Transverse colon (tissue), 4 donors: ENCODE data around the gene MTX1. TPM values are rescaled to one million over a fixed set of nuclear protein-coding genes. Genes with fewer than 3 reads are reported as not detected.
"Not testable (repeated sequence)": the region's sequence is repeated elsewhere in the genome, so short reads cannot be mapped to it uniquely, and the experiment has no call there.

Source experiments
- DNase-seq: peaks from one replicate; pipeline ENCODE4 v3.0.0-alpha.2; 2019
- H3K27ac ChIP-seq, 4 donors: fragments of 200-600 bp; sonication (generic); 2 replicates each; pipeline ENCODE4 v1.5.1; 2016 to 2018; ENCODE audit warnings: inconsistent platforms in 4 of 4
- H3K27me3 ChIP-seq: fragments of 200-600 bp; sonication (generic); 2 replicates; pipeline ENCODE4 v1.5.1; 2017; ENCODE audit warnings: inconsistent platforms
- H3K36me3 ChIP-seq, 4 donors: fragments of 200-600 bp; sonication (generic); 2 replicates each; pipeline ENCODE4 v1.5.1; 2017 to 2019; ENCODE audit warnings: inconsistent platforms in 4 of 4
- H3K4me1 ChIP-seq, 4 donors: fragments of 200-600 bp; sonication (generic); 2 replicates each; pipeline ENCODE4 v1.5.1; 2017 to 2020; ENCODE audit warnings: inconsistent platforms in 4 of 4
- H3K4me3 ChIP-seq, 4 donors: fragments of 200-600 bp; sonication (generic); 1 replicate in 1 of 4; 2 replicates in 3 of 4; pipeline versions ENCODE4 v1.5.1 to v1.6.1; 2017 to 2019; ENCODE audit warnings: inconsistent platforms in 4 of 4
- H3K9me3 ChIP-seq, 2 donors: fragments of 200-600 bp; sonication (generic); 2 replicates each; pipeline ENCODE4 v1.5.1; 2017 to 2019; ENCODE audit warnings: inconsistent platforms in 2 of 2
- EP300 ChIP-seq: sonication (generic); formaldehyde crosslinking; IDR thresholded peaks from one replicate; pipeline ENCODE4 v1.6.1; 2017; ENCODE audit warnings: antibody characterized with exemption, low read depth
- POLR2A ChIP-seq: fragments of 450-650 bp; IDR thresholded peaks from one replicate; pipeline ENCODE4 v1.6.1; 2016; ENCODE audit warnings: antibody characterized with exemption, mild to moderate bottlenecking, moderate library complexity
- POLR2AphosphoS5 ChIP-seq, 3 donors: sonication (generic); formaldehyde crosslinking; IDR thresholded peaks; one replicate each; pipeline ENCODE4 v1.6.1; 2016; ENCODE audit warnings: antibody characterized with exemption in 3 of 3
- WGBS, 2 donors: methylation state at CpG; one replicate each; pipeline ENCODE4 v1.1.5; 2018; ENCODE audit warnings: low coverage in 1 of 2; 5-methylcytosine and 5-hydroxymethylcytosine counted together
- in situ Hi-C, 4 donors: fragments of 200-750 bp; cut with MboI; loops; one replicate each; pipeline versions ENCODE4 v1.15.0 to v1.15.1; 2017; ENCODE audit warnings: low sequenced_read_pairs in 3 of 4, low pct_ligation_motif_present in 1 of 4, low pct_unique_long_range_greater_than_20kb in 1 of 4
- intact Hi-C: fragments of 100-400 bp; cut with DNase I; formaldehyde crosslinking; loops from one replicate; pipeline ENCODE4 v1.15.1; 2023; ENCODE audit warnings: low total_unique reads
- total RNA-seq, 4 donors: library from RNA; depleted of rRNA; stranded (reverse); fragments of >200 nt; gene quantifications; one replicate each; pipeline ENCODE4 v1.1.0, GENCODE V29; 2016
- TF ChIP-seq, protein P1 (sequence below), 5 experiments: fragments of 200-600 bp in 3 of 5; fragments of 450-650 bp in 2 of 5; sonication (generic) in 3 of 5; IDR thresholded peaks; 1 replicate in 2 of 5; 2 replicates in 3 of 5; pipeline ENCODE4 v1.5.1; 2016 to 2017; ENCODE audit warnings: antibody characterized with exemption in 5 of 5, inconsistent platforms in 3 of 5, mild to moderate bottlenecking in 2 of 5, moderate library complexity in 1 of 5

MTX1 gene
- total RNA-seq, 4 donors from 2014 or later, result 24.3 to 64.0 (median 46.0) TPM

DNA sequence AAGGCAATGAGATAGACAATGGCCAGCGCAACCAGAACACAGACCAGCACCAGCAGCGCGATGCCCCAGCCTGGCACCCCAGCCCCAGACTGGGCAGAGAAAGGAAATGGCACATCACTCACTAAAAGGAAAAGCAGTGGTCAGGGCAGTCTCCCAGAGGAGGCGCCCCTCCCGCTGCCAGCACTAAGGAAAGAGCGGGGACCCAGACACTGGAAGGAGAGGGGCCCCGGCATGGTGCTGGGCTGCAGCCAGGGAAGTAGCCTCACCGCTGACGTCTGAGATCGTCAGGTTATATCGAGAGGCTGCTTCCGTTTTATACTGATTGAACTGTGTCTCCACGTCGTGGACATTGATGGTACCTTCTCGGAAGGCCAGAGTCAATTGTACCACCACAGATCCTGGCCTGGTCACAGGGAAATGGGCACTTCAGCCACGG is 21.0 kb upstream of the MTX1 start:
- DNase-seq, result no peak
- Histone ChIP-seq H3K4me3 (no peak overlapping the region), H3K36me3 (no peaks in the 10 kb centered on the region), H3K4me1 (peaks cover 10 to 41% (median 27%) of the 10 kb centered on the region in 4 donors), H3K9me3 (no peaks in the 10 kb centered on the region), H3K27ac (peak overlapping the region in 2 of 4 donors; percentile 49 to 55), H3K27me3 (no peaks in the 10 kb centered on the region)
- intact Hi-C loops, result no loop called here
- 82% methylated on average over 16 of the region's 16 CpGs; no CpG with 5 or more reads in 1 of the 2 donors for WGBS, 2 donors
- TF ChIP-seq, protein P1, sequence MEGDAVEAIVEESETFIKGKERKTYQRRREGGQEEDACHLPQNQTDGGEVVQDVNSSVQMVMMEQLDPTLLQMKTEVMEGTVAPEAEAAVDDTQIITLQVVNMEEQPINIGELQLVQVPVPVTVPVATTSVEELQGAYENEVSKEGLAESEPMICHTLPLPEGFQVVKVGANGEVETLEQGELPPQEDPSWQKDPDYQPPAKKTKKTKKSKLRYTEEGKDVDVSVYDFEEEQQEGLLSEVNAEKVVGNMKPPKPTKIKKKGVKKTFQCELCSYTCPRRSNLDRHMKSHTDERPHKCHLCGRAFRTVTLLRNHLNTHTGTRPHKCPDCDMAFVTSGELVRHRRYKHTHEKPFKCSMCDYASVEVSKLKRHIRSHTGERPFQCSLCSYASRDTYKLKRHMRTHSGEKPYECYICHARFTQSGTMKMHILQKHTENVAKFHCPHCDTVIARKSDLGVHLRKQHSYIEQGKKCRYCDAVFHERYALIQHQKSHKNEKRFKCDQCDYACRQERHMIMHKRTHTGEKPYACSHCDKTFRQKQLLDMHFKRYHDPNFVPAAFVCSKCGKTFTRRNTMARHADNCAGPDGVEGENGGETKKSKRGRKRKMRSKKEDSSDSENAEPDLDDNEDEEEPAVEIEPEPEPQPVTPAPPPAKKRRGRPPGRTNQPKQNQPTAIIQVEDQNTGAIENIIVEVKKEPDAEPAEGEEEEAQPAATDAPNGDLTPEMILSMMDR (IDR thresholded peaks at IDR 0.05), result no peak
- TF ChIP-seq EP300 (no peak), POLR2AphosphoS5 (IDR thresholded peaks at IDR 0.05) (no peak)
- in situ Hi-C loops, result no loop called here

DNA sequence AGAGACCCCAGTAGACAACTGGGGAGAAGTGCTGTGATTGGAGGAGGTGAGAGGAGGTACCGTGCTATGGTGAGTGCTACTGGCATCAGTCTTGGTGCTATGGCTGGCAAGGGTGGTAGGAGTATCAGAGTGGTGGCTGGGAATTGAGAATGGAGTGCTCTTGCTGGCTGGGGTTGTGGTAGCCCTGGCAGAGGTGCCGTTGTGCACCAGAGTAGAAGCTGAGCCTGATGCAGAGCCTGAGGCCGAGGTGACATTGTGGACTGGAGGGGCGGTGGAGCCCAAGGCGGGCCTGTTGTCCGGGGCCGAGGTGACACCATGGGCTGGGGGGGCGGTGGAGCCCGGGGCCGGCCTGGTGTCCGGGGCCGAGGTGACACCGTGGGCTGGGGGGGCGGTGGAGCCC is 20.2 kb upstream of the MTX1 start:
- Histone ChIP-seq H3K4me3 (no peak overlapping the region), H3K9me3 (no peaks in the 10 kb centered on the region), H3K4me1 (peaks cover 16 to 49% (median 34%) of the 10 kb centered on the region in 4 donors), H3K27me3 (no peaks in the 10 kb centered on the region), H3K36me3 (no peaks in the 10 kb centered on the region), H3K27ac (peak overlapping the region in 2 of 4 donors; percentile 49 to 55)
- intact Hi-C loops, result no loop called here
- 90 to 100% methylated on average over 1 to 10 of the region's 14 CpGs for WGBS, 2 donors
- TF ChIP-seq, protein P1 (IDR thresholded peaks at IDR 0.05), result no peak
- no peak for TF ChIP-seq POLR2AphosphoS5 (IDR thresholded peaks at IDR 0.05)
- no peak for TF ChIP-seq POLR2A
- TF ChIP-seq EP300, result no peak
- DNase-seq, result no peak
- in situ Hi-C loops, result no loop called here

DNA sequence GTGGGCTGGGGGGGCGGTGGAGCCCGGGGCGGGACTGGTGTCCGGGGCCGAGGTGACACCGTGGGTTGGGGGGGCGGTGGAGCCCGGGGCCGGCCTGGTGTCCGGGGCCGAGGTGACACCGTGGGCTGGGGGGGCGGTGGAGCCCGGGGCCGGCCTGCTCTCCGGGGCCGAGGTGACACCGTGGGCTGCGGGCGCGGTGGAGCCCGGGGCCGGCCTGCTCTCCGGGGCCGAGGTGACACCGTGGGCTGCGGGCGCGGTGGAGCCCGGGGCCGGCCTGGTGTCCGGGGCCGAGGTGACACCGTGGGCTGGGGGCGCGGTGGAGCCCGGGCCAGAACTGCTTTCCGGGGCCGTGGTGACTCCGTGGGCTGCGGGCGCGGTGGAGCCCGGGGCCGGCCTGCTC is 18.6 kb upstream of the MTX1 start:
- intact Hi-C loops, DNase-seq, H3K36me3 ChIP-seq, H3K27ac ChIP-seq, H3K27me3 ChIP-seq, H3K4me3 ChIP-seq, H3K9me3 ChIP-seq, in situ Hi-C loops: not testable (repeated sequence)
- 94 to 96% methylated on average over 10 to 27 of the region's 45 CpGs for WGBS, 2 donors
- H3K4me1 ChIP-seq, result peaks cover 20 to 60% (median 48%) of the 10 kb centered on the region in 4 donors

DNA sequence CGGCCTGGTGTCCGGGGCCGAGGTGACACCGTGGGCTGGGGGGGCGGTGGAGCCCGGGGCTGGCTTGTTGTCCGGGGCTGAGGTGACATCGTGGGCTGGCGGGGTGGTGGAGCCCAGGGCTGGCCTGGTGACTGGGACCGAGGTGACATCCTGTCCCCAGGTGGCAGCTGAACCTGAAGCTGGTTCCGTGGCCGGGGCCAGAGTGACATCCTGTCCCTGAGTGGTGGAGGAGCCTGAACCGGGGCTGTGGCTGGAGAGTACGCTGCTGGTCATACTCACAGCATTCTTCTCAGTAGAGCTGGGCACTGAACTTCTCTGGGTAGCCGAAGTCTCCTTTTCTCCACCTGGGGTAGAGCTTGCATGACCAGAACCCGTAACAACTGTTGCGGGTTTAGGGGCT is 16.6 kb upstream of the MTX1 start:
- in situ Hi-C loops (no loop called here), intact Hi-C loops (no loop called here)
- peaks cover 13 to 52% (median 37%) of the 10 kb centered on the region in 4 donors for H3K4me1 ChIP-seq
- WGBS, 2 donors, result 66% methylated on average over 13 of the region's 17 CpGs; no CpG with 5 or more reads in 1 of the 2 donors
- peak; percentile 47 for DNase-seq
- H3K9me3 ChIP-seq, result no peaks in the 10 kb centered on the region
- no peak for TF ChIP-seq POLR2A
- TF ChIP-seq, protein P1 (IDR thresholded peaks at IDR 0.05), result no peak
- no peak for TF ChIP-seq POLR2AphosphoS5 (IDR thresholded peaks at IDR 0.05)
- TF ChIP-seq EP300, result no peak
- peak overlapping the region; percentile 92 to 98 (median 95) for H3K27ac ChIP-seq
- no peaks in the 10 kb centered on the region for H3K27me3 ChIP-seq
- no peaks in the 10 kb centered on the region for H3K36me3 ChIP-seq
- H3K4me3 ChIP-seq, result peak overlapping the region in 3 of 4 donors; percentile 28 to 58 (median 49)
